Esophagus muscularis mucosa (tissue), 4 donors: ENCODE measurements around the gene ELOF1. TPM values are rescaled to one million over a fixed set of nuclear protein-coding genes. Genes with fewer than 3 reads are reported as not detected.
"Not testable (repeated sequence)": the region's sequence is repeated elsewhere in the genome, so short reads cannot be mapped to it uniquely, and the experiment has no call there.

Source experiments
- DNase-seq: peaks from one replicate; pipeline ENCODE4 v3.0.0-alpha.2; 2017; ENCODE audit errors: extremely low spot score
- H3K27ac ChIP-seq, 4 donors: fragments of 200-600 bp; sonication (generic); replicated peaks in 1 of 4; 1 replicate in 3 of 4; 2 replicates in 1 of 4; pipeline ENCODE4 v1.5.1; 2016 to 2019; ENCODE audit warnings: mild to moderate bottlenecking in 1 of 4
- H3K27me3 ChIP-seq, 4 donors: fragments of 200-600 bp; sonication (generic); one replicate each; pipeline versions ENCODE4 v1.5.1 to v1.6.0; 2016 to 2019
- H3K36me3 ChIP-seq, 4 donors: fragments of 200-600 bp; sonication (generic); one replicate each; pipeline ENCODE4 v1.5.1; 2016 to 2019
- H3K4me1 ChIP-seq, 4 donors: fragments of 200-600 bp; sonication (generic); one replicate each; pipeline ENCODE4 v1.5.1; 2016 to 2019
- H3K4me3 ChIP-seq, 4 donors: fragments of 200-600 bp; sonication (generic); 1 replicate in 2 of 4; 2 replicates in 2 of 4; pipeline ENCODE4 v1.5.1; 2016 to 2019; ENCODE audit warnings: mild to moderate bottlenecking in 4 of 4, moderate library complexity in 1 of 4
- H3K9me3 ChIP-seq, 4 donors: fragments of 200-600 bp; sonication (generic); 1 replicate in 3 of 4; 2 replicates in 1 of 4; pipeline ENCODE4 v1.5.1; 2016 to 2019
- EP300 ChIP-seq: sonication (generic); formaldehyde crosslinking; IDR thresholded peaks from one replicate; pipeline ENCODE4 v1.6.1; 2017; ENCODE audit warnings: antibody characterized with exemption
- POLR2A ChIP-seq: fragments of 450-650 bp; IDR thresholded peaks from one replicate; pipeline ENCODE4 v1.6.1; 2017; ENCODE audit warnings: antibody characterized with exemption, moderate library complexity, mild to moderate bottlenecking, low read depth
- POLR2AphosphoS5 ChIP-seq, 2 donors: sonication (generic); formaldehyde crosslinking; IDR thresholded peaks; one replicate each; pipeline ENCODE4 v1.6.1; 2017; ENCODE audit warnings: antibody characterized with exemption in 2 of 2
- WGBS: methylation state at CpG from one replicate; pipeline ENCODE4 v1.1.5; 2018; 5-methylcytosine and 5-hydroxymethylcytosine counted together
- intact Hi-C: fragments of 100-400 bp; cut with DNase I; formaldehyde crosslinking; loops from one replicate; pipeline ENCODE4 v1.15.1; 2023
- total RNA-seq, 4 donors: library from RNA; depleted of rRNA; stranded (reverse); fragments of >200 nt; gene quantifications; one replicate each; pipeline versions ENCODE4 v1.1.0 to v1.2.1, GENCODE V29; 2016
- TF ChIP-seq, protein P1 (sequence below), 3 experiments: fragments of 200-600 bp in 2 of 3; fragments of 450-650 bp in 1 of 3; sonication (generic) in 2 of 3; IDR thresholded peaks; one replicate each; pipeline ENCODE4 v1.5.1; 2017 to 2019; ENCODE audit warnings: antibody characterized with exemption in 3 of 3, mild to moderate bottlenecking in 2 of 3, moderate library complexity in 1 of 3

ELOF1 gene
- 10 to 100 TPM; 27.0 to 39.1 (median 30.5) TPM for total RNA-seq

DNA sequence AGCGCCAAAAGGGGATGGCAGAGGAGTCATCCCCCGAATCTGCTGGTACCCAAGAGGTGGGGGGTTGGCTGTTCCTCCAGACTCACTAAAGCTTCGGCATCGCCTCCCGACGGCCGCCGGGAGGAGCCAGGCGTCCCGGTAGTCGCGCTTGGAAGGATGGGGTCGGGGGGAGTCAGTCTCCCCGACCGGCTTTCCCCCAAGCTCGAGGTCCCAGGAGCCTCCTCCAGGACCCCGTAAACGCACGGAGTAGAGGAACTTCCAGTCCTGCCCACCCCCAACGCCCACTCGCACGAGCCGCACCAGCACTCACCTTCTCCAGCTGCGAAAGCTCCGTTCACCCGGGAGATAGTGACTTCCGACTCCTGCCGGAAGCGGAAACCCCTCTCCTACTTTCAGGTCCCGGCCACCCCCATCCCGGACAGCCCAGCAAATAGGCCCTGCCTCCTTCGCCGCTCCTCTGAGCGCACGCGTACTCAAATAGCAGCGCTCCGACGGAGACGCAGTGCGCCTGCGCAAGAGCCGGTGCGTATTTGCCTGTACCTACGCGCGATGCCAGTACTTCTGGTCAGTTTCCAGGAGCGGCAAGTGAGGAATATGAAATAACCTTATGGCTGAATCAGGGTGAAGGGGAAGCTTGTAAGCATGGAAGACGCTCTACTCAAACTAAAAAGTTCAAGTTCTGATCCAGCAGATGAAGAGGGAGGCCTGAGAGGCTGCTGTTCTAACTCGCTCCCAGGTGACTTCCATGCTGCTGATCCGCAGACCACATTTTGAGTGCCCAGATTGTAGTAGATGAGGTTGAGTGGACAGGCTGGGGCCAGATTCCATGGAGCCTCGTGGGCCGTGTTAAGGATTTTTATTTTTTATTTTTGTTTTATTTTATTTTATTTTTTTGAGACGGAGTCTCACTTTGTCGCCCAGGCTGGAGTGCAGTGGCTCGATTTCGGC lies at the start of gene ELOF1:
TSS of gene ELOF1 (minus strand) at position 350 of the 948 bp plus-strand sequence. CDS start 4,883 bp downstream, outside the sequence.
- TF ChIP-seq, protein P1, sequence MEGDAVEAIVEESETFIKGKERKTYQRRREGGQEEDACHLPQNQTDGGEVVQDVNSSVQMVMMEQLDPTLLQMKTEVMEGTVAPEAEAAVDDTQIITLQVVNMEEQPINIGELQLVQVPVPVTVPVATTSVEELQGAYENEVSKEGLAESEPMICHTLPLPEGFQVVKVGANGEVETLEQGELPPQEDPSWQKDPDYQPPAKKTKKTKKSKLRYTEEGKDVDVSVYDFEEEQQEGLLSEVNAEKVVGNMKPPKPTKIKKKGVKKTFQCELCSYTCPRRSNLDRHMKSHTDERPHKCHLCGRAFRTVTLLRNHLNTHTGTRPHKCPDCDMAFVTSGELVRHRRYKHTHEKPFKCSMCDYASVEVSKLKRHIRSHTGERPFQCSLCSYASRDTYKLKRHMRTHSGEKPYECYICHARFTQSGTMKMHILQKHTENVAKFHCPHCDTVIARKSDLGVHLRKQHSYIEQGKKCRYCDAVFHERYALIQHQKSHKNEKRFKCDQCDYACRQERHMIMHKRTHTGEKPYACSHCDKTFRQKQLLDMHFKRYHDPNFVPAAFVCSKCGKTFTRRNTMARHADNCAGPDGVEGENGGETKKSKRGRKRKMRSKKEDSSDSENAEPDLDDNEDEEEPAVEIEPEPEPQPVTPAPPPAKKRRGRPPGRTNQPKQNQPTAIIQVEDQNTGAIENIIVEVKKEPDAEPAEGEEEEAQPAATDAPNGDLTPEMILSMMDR (IDR thresholded peaks at IDR 0.05): peak; percentile 15 to 28 (median 17)
- TF ChIP-seq POLR2AphosphoS5 (IDR thresholded peaks at IDR 0.05) (peak; percentile 97 to 99), EP300 (no peak), POLR2A (peak; percentile 41)
- intact Hi-C loops: no loop called here

DNA sequence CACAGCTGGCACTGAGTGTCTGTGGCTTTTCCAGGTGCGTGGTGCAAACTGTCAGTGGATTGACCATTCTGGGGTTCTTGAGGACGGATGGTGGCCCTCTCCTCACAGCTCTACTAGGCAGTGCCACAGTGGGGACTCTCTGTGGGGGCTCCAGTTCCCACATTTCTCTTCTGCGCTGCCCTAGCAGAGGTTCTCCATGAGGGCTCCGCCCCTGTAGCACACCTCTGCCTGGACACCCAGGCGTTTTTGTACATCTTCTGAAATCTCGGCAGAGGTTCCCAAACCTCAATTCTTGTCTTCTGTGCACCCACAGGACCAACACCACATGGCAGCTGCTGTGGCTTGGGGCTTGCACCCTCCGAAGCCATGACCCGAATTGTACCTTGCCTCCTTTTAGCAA lies 47.5 kb upstream of the ELOF1 start:
- WGBS: 100% methylated on average over 4 of the region's 8 CpGs
- no peak overlapping the region for H3K4me3 ChIP-seq
- TF ChIP-seq POLR2AphosphoS5 (IDR thresholded peaks at IDR 0.05): no peak
- TF ChIP-seq, protein P1 (IDR thresholded peaks at IDR 0.05): no peak
- no peak for TF ChIP-seq EP300
- TF ChIP-seq POLR2A: no peak
- intact Hi-C loops: no loop called here
- no peak for DNase-seq
- H3K9me3 ChIP-seq: no peaks in the 10 kb centered on the region
- H3K4me1 ChIP-seq: peaks cover 0 to 6% (median 2%) of the 10 kb centered on the region in 4 donors
- no peak overlapping the region for H3K27ac ChIP-seq
- H3K36me3 ChIP-seq: peaks cover 0 to 23% (median 16%) of the 10 kb centered on the region in 4 donors
- H3K27me3 ChIP-seq: no peaks in the 10 kb centered on the region

More for the DNA sequence above, at the start of gene ELOF1:
- H3K27ac ChIP-seq: peak within 1 kb of the TSS; percentile 80 to 84 (median 80)
- peak within 1 kb of the TSS; percentile 61 to 92 (median 84) for H3K4me3 ChIP-seq
- DNase-seq: peak; percentile 98
- no peaks in the 10 kb centered on the region for H3K27me3 ChIP-seq
- peaks cover 5 to 21% (median 21%) of the 10 kb centered on the region in 4 donors for H3K36me3 ChIP-seq
- H3K4me1 ChIP-seq: peaks cover 25 to 45% (median 42%) of the 10 kb centered on the region in 4 donors
- no peaks in the 10 kb centered on the region for H3K9me3 ChIP-seq
- 6% methylated on average over 25 of the region's 57 CpGs for WGBS

DNA sequence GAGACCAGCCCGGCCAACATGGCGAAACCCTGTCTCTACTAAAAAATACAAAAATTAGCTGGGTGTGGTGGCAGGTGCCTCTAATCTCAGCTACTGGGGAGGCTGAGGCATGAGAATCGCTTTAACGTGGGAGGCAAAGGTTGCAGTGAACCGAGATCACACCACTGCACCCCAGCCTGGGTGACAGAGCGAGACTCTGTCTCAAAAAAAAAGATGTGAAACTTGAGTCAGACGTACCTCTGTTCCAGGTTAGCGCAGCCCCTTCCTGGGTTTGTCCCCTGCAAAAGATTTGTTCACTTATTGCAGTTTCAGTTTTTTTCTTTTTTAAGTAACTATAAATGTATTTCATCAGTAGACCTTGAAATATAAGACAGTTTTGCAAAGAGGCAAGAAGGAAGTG lies 40.7 kb upstream of the ELOF1 start:
- H3K27me3 ChIP-seq, intact Hi-C loops, H3K27ac ChIP-seq, H3K9me3 ChIP-seq, H3K4me3 ChIP-seq, DNase-seq: not testable (repeated sequence)
- 93% methylated on average over 8 of the region's 8 CpGs for WGBS
- Histone ChIP-seq H3K4me1 (peaks cover 10 to 42% (median 36%) of the 10 kb centered on the region in 4 donors), H3K36me3 (peaks cover 0 to 10% (median 6%) of the 10 kb centered on the region in 4 donors)

DNA sequence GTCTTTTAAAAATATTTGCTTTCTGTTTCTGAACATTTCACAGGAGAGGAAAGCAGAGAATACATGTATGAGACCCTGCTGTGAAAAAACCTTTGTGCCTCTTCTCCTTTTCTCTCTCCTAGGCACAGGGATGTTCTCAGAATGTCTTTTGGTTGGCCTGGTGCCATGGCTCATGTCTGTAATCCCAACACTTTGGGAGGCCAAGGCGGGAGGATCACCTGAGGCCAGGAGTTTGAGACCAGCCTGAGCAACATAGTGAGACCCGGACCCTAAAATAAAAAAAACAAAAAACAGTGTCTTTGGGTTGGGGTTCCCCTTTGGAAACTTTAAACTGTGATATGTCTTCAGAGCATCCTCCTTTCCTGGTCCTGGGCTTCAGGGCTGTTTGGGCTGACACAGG lies 39.7 kb upstream of the ELOF1 start:
- H3K27ac ChIP-seq: no peak overlapping the region
- no peaks in the 10 kb centered on the region for H3K9me3 ChIP-seq
- H3K4me3 ChIP-seq: no peak overlapping the region
- 94% methylated on average over 2 of the region's 2 CpGs for WGBS
- peaks cover 10 to 42% (median 36%) of the 10 kb centered on the region in 4 donors for H3K4me1 ChIP-seq
- no peak for DNase-seq
- H3K36me3 ChIP-seq: peaks cover 0 to 3% (median 0%) of the 10 kb centered on the region in 4 donors
- H3K27me3 ChIP-seq: no peaks in the 10 kb centered on the region
- TF ChIP-seq POLR2A: no peak
- TF ChIP-seq, protein P1 (IDR thresholded peaks at IDR 0.05): no peak
- intact Hi-C loops: no loop called here

DNA sequence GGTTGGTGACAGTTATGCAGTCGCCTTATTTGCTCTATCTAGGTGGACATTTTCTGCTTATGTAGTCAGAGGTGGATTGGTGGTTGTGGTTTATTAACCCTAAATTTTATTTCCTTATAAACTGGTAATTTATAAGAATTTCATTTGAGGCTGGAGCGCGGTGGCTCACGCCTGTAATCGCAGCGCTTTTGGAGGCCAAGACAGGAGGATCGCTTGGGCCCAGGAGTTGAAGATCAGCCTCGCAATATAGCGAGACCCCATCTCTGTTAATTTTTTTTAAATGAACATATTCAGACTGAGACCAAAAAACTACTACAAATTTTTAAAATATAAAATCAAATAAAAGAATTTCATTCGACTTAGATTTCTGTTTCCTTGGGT lies 39.1 kb upstream of the ELOF1 start:
- Histone ChIP-seq H3K4me3 (peak overlapping the region; percentile 71 to 97 (median 90)), H3K27me3 (no peaks in the 10 kb centered on the region), H3K36me3 (peaks cover 0 to 2% (median 0%) of the 10 kb centered on the region in 4 donors), H3K27ac (peak overlapping the region; percentile 86 to 93 (median 92)), H3K4me1 (peaks cover 10 to 42% (median 36%) of the 10 kb centered on the region in 4 donors), H3K9me3 (no peaks in the 10 kb centered on the region)
- no peak for DNase-seq
- TF ChIP-seq EP300 (no peak), POLR2A (no peak)
- TF ChIP-seq, protein P1 (IDR thresholded peaks at IDR 0.05): no peak
- intact Hi-C loops: no loop called here
- WGBS: 68% methylated on average over 10 of the region's 10 CpGs
